ENCODE measurements around the gene ESPN.
"Not testable (repeated sequence)": the region's sequence is repeated elsewhere in the genome, so short reads cannot be mapped to it uniquely, and the experiment has no call there.

ESPN gene, protein sequence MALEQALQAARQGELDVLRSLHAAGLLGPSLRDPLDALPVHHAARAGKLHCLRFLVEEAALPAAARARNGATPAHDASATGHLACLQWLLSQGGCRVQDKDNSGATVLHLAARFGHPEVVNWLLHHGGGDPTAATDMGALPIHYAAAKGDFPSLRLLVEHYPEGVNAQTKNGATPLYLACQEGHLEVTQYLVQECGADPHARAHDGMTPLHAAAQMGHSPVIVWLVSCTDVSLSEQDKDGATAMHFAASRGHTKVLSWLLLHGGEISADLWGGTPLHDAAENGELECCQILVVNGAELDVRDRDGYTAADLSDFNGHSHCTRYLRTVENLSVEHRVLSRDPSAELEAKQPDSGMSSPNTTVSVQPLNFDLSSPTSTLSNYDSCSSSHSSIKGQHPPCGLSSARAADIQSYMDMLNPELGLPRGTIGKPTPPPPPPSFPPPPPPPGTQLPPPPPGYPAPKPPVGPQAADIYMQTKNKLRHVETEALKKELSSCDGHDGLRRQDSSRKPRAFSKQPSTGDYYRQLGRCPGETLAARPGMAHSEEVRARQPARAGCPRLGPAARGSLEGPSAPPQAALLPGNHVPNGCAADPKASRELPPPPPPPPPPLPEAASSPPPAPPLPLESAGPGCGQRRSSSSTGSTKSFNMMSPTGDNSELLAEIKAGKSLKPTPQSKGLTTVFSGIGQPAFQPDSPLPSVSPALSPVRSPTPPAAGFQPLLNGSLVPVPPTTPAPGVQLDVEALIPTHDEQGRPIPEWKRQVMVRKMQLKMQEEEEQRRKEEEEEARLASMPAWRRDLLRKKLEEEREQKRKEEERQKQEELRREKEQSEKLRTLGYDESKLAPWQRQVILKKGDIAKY

DNA sequence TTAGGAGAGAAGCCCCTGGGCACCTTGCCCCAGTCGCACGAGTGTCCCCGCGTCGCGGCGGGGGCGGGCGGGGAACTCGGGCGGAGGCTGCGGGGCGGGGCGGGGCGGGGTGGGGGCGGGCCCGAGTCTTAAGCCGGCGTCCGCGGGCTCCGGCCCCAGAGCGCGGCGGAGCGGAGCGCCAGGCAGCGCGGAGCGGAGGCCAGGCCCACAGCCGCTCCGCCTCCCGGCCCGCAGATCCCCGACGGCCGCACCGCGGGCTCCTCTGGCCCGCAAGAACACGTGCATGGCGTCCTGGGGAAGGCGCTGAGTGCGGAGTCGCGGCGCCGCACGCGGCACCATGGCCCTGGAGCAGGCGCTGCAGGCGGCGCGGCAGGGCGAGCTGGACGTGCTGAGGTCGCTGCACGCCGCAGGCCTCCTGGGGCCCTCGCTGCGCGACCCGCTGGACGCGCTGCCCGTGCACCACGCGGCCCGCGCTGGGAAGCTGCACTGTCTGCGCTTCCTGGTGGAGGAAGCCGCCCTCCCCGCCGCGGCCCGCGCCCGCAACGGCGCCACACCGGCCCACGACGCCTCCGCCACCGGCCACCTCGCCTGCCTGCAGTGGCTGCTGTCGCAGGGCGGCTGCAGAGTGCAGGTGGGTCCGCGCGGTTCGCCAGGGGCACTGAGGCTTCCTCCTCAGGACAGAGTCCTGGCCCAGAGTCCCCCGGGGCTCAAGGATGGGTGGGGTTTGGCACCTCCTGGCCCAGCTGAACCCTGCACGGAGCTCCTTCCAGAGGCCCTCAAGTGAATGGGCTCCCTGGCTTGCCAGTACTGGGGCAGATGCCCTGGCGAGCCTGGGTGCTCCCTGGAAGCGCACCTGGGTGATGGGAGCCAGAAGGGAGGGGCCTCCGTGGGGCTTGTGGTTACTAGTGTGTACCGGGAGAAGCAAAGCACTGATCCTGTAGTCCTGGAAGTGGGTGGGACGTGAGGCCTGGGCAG is at the start of gene ESPN:
Gene ESPN (plus strand): TSS at position 158 of the 975 bp plus-strand sequence. CDS start 180 bp downstream, at position 338.
- DNase-seq (ENCODE audit: low read depth in 2 of 2), result no peak

DNA sequence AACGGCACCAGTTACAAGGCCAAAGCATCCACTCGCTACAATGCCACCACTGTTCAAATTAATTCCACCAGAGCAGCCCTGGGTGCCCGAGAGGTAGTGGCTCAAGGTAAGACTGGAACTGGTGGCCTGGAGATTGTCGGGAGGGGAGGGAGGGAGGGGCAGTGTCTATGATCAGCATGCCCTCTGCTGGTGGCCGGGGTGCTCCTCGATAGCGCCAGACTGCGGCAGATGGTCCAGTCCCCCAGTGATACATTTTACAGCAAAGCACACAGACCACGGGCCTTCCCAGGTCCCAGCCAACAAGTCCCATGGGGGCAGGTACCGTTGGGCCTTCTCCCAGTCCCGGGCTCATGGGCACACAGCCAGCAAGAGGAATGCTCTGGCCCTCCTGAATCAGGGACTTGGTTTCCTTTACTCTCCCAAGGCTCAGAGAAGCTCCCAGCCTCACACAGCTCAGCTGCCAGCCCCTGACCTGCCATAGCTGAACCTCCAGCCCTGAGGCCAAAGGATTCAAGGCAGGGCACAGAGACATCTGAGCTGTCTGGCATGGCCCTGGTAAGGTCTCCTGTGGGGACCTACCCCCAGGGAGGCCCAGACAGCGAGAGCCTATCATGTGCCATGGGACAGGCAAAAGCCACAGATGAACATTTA is 46.4 kb upstream of the ESPN start:
- no peak for DNase-seq (ENCODE audit: low read depth in 2 of 2)

DNA sequence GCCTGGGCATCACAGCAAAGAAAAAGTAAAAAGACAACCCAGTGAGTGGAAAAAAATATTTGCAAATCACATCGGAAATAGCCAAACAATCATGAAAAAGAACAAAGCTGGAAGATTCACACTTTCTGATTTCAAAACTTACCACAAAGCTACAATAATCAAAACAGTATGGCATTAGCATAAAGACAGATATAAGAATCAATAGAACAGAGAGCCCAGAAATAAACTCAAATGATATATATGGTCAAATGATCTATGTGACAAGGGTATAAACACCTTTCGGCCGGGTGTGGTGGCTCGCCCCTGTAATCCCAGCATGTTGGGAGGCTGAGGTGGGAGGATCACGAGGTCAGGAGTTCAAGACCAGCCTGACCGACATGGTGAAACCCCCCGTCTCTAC is 44.5 kb upstream of the ESPN start:
- no peak for DNase-seq (ENCODE audit: low read depth in 2 of 2)

DNA sequence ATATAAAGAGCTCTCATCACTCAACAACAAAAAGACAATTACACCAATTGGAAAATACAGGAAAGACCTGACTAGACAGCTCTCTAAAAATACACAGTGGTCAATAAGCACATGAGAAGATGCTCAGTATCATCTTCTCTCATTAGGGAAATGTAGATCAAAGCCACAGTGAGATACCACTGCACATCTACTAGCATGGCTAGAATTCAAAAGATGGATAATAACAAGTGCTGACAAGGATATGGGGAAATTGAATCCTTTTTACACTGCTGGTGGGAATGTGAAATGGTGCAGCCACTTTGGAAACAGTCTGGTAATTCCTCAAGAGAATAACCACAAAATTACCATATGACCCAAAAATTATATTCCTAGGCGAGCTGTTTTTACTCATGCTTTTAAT is 40.4 kb upstream of the ESPN start:
- no peak for DNase-seq (ENCODE audit: low read depth in 2 of 2)

DNA sequence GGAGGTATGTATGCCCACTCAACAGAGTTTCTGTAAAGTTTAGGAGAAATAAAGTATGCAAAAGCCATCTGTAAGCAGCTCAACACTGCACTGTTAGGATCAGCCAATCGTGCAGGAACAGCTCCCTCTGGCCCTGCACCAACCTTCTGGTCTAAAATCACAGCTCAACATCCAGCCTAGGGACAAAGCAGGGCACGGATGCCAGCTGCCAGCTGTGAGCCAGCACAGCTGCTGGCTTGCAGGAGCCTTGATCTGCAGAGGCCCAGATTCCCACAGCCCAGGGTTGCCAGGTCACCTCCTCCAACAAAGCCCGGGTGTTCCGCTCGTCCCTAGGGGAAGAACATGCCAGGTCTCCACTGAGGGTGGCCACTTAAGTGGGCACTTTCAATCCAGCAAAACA is 39.6 kb upstream of the ESPN start:
- no peak for DNase-seq (ENCODE audit: low read depth in 2 of 2)

DNA sequence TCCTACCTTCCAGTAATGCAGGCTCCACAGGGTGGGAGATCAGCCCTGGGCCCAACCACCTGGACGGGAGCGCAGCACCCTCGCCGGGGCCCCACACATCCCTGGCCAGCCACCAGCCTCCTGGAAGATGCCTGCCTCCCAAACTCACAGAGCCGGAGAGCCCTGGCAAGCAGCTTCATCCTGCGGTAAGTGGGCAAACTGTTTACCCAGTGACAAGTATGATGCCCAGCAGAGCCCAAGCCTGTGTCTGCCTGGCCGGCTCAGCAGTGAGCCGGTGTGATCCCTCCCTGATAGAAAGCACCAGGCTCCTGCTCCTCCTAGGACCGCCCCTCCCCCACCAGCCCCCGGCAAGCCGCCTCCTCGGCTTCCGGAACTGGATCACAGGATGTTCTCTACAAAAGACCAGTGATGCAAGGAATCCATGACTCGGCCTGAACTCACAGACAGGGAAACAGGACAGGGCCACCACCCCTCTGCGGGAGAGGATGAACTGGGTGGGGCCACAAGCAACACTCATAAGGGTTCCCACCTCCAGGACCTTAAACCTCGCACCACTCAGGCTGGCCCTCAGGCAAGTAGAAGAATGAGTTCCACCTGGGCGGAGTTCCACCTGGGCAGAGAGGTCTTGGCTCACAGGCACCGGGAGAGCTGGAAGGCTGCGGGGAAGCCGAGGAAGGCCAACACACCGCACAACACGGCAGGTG is 38.9 kb upstream of the ESPN start:
- DNase-seq (ENCODE audit: low read depth in 2 of 2), result no peak

DNA sequence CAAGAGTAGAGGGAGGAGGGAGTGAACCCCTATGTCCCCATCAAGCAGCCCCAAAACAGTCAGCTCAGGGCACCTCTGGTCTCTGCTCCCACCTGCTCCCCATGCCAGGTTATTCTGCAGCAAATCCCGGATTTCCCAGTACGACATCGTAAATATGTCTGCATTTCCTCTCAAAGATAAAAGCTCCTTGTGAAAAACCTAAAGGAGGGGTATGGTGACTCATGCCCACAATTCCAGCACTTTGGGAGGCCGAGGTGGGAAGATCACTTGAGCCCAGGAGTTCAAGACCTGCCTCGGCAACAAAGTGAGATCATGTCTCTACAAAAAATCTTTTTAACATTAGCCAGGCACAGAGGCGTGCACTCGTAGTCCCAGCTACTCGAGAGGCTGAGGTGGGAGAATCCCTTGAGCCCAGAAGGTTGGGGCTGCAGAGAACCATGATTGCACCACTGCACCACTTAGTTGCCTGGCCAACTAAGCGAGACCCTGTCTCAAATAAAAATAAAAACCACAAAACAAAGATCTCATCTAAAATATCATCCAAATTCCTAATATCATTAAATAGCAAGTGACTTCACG is 38.1 kb upstream of the ESPN start:
- no peak for DNase-seq (ENCODE audit: low read depth in 2 of 2)

DNA sequence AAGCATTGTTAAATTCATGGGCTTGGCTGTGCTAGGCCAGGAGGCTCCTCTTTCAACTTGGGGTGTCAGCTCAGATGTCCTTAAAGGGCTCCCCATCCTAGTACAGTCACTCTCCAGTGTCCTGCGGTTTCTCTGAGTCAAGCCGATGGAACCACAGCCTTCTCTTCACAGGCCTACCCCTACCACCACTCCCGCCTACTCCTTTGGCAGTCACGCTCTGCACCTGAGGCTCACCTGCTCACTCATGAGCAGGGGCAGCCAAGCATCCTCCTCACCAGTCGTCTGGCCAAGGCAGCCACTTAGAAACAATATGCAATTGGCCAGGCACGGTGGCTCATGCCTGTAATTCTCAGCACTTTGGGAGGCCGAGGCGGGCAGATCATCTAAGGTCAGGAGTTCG is 34.6 kb upstream of the ESPN start:
- DNase-seq (ENCODE audit: low read depth in 2 of 2), result no peak

DNA sequence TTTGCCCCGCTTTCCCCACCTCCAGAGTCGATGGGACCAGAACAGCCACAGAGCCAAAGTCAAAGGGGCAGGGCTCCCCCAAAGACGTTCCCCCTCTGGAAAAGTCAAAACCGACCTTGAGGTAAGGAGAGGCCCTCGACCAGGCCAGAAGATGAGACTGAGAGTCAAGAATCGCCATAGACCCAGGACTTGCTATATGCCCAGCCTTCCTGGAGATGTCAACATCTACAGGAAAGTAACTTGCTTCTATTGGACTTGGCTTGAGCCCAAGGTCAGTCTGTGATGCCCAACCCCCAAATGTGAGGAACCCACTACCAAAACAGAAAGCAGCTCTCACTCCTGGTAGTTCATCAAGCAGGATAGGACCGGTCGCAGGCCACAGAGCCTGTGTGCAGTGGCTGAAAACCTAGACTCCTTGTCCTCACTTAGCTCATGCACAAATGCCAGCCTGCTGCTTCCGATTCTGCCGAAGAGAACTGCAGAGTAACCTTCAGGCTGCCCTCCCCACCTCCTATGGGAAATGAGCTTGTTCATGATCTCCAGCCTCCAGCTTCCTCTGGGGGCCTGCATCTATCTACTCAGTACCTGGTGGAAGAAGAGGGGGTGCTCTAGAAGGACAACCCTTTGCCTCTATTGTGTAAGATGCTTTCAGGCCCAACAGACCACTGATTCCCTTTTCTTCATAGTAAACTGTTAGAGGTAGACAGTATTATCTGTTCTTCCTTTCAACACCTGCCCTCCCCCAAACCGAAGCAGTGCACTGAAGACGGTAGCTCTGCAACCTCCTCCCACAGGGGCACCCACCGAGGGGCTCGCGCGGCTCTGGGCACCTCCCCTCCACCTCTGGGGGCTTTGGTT is 32.4 kb upstream of the ESPN start:
- peak in 1 of 2 donors; percentile 7 for DNase-seq (ENCODE audit: low read depth in 2 of 2)

DNA sequence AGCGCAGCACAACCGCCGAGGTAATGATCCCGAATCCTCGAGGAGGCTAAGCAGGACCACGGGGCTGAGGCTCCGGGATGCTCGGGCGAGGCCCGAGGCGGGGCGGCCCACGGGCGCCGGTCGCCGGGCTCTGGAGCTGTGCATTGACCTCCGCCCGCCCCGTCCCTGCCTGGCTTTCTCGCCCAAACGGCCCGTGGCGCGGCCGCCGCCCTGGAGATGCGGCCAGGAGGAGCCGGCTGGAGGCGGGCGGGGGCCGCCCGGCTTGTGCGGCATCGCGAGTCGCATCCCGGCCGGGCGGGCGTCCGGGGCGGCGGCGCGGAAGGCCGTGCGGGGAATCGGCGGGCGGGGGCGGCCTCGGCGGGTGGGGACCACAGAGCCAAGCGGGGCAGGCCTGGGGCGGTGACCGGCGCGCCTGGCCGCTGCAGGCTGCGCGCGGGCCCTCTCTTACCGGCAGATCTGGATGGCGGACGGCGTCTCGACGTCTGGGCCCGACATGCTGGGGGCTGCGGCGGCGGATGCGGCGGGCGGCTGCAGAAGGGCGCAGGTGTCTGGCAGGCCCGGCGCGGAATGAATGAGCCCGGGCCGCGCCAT is 31.7 kb upstream of the ESPN start:
- no peak for DNase-seq (ENCODE audit: low read depth in 2 of 2)

DNA sequence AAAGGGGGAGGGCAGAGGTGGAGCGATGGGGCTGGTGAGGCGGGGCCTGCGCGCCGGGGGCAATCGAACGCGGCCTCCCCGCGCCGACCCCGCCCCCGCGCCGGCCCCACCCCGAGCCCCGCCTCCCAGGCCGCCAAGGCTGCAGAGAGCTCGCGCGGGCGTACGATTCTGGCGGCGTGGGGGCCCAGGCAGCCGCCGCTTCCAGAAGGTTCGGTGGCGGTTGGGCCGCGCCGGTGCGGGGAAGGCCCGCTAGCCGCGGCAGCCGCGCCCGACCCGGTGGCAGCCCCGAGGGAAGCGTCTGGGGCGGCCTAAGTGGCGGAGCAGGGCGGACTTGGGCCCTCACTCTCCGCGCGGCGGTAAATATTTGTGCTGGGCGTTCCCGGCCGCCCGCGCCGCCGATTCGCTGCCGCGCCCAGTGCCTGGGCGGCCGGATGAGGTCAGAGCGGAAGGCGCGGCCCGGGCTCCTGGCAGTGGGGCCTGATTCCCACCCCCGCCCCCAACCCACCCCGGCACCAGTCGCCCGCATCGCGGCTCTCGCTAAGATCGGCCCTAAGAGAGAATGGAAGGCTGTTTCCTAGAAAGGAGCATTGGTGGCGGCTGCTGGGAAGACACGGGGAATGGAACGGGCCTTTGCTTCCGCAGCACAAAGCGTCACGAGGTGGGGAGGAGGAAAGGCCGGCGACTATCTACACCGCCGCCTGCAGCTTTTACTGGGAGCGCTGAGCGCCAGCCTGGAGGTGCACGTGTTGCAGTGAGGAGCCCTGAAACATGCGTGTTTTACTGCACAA is 31.0 kb upstream of the ESPN start, which contains the start of gene ACOT7:
Gene ACOT7 (minus strand): TSS at position 368 of the 788 bp plus-strand sequence. CDS start 368 bp downstream, outside the sequence.
- DNase-seq (ENCODE audit: low read depth in 2 of 2), result peak; percentile 88 to 93

DNA sequence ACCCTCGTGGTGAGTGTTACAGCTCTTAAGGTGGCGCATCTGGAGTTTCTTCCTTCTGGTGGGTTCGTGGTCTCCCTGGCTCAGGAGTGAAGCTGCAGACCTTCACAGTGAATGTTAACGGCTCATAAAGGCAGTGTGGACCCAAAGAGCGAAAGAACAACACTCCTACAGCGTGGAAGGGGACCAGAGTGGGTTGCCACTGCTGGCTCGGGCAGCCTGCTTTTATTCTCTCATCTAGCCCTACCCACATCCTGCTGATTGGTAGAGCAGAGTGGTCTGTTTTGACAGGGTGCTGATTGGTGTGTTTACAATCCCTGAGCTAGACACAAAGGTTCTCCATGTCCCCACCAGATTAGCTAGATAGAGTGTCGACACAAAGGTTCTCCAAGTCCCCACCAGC is 29.4 kb upstream of the ESPN start:
- DNase-seq (ENCODE audit: low read depth in 2 of 2), result not testable (repeated sequence)

DNA sequence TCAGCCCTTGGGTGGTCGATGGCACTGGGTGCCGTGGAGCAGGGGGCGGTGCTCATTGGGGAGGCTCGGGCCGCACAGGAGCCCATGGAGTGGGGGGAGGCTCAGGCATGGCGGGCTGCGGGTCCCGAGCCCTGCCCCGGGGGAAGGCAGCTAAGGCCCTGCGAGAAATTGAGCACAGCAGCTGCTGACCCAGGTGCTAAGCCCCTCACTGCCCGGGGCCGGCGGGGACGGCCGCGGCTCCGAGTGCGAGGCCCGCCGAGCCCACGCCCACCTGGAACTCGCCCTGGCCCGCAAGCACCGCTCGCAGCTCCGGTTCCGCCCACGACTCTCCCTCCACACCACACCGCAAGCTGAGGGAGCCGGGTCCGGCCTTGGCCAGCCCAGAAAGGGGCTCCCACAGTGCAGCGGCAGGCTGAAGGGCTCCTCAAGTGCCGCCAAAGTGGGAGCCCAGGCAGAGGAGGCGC is 28.8 kb upstream of the ESPN start:
- not testable (repeated sequence) for DNase-seq (ENCODE audit: low read depth in 2 of 2)

DNA sequence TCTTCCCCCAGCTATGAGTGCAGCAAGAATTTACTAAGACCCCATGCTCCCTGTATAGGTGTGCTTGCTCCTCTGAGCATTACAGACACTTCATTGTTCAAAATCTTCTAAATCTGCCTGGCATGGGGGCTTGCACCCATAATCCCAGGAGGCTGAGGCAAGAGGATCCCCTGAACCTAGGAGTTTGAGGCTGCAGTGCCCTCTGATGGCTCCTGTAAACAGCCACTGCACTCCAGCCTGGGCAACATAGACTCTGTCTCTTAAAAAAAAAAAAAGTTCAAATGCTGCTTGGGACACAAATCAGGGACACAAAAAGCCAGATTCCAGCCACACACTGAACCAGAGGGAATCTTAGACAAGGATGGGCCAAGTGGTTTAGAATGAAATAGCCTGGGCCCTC is 27.6 kb upstream of the ESPN start:
- no peak for DNase-seq (ENCODE audit: low read depth in 2 of 2)

DNA sequence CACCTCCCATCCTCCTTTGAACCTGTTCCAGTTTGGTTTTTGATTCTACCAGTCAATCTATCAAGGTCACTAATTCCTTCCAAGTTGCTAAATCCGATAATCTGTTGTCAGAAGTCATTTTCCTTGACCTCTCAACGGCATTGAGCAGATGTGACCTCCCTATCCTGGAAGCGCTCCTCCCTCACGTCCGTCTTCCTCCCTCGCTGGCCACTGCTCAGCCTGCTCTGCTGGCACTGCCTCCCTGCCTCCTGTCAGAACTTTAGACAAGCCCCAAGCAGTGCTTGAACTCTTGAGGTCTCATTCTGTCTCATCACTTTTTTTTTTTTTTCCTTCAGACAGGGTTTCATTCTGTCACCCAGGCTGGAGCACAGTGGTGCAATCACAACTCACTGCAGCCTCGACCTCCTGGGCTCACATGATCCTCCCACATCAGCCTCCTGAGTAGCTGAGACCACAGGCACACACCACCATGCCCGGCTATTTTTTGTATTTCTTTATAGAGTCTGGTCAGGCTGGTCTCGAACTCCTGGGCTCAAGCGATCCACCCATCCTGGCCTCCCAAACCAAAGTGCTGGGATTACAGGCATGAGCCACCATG is 26.6 kb upstream of the ESPN start:
- no peak for DNase-seq (ENCODE audit: low read depth in 2 of 2)

DNA sequence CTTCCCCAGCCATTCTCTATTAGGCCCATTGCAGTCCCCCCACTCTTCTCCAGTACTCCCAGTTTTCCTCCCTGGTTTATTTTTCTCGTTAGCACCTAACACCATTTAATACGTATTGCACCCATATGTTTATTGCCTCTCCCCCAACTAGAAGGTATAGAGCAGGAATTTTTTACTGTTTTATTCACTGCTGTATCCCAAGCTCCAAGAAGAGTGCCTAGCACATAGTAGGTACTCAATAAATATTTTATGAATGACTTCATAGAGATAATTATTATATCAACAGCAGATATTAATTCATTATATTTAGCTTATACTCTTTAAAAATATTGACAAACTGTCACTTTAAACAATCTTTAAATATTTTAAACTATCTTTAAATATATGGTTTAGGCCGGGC is 25.3 kb upstream of the ESPN start:
- DNase-seq (ENCODE audit: low read depth in 2 of 2), result no peak

DNA sequence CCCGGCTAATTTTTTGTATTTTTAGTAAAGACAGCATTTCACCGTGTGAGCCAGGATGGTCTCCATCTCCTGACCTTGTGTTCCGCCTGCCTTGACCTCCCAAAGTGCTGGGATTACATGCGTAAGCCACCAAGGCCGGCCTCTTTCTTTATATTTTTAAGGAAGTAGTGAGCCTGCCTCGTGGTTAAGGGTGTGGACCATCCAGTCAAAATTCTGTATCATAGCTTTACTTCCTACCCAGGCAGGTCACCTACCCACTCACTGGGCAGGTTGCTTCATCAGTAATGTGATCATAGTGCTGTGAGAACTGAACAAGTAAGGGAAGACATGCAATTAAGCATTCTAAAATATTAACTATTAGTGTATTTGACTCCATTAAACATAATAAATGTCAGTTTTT is 22.9 kb upstream of the ESPN start:
- no peak for DNase-seq (ENCODE audit: low read depth in 2 of 2)

Measured in stimulated activated CD4-positive, alpha-beta T cell treated with anti-CD3 and anti-CD28 coated beads, Interleukin-1b, Interleukin-23, amount 100 ng/mL, for 4 hours (primary cell).